Activated CD8-positive, alpha-beta memory T cell treated with anti-CD3 and anti-CD28 coated beads for 4 hours (primary cell): ENCODE measurements around the gene AGFG2.
"Not testable (repeated sequence)": the region's sequence is repeated elsewhere in the genome, so short reads cannot be mapped to it uniquely, and the experiment has no call there.

Source experiments
- DNase-seq, 2 donors: peaks; one replicate each; pipeline ENCODE4 v3.0.0-alpha.2; 2020; ENCODE audit warnings: low read depth in 2 of 2

The AGFG2 gene

GRCh38 chr7:100548446-100548845 is 9.4 kb downstream of the AGFG2 start:
- not testable (repeated sequence) for DNase-seq

GRCh38 chr7:100552532-100552931 is 13.5 kb downstream of the AGFG2 start:
- no peak for DNase-seq

GRCh38 chr7:100553032-100553431 is 14.0 kb downstream of the AGFG2 start:
- no peak for DNase-seq

- no peak for DNase-seq
Observed at GRCh38 chr7:100555701-100556100, 16.7 kb downstream of the AGFG2 start.

GRCh38 chr7:100556541-100556940 is 17.5 kb downstream of the AGFG2 start:
- DNase-seq = no peak

GRCh38 chr7:100559127-100559526 is 20.1 kb downstream of the AGFG2 start:
- no peak for DNase-seq

GRCh38 chr7:100561491-100562194 is 22.6 kb downstream of the AGFG2 start:
- DNase-seq = no peak

GRCh38 chr7:100562195-100563099 is 23.4 kb downstream of the AGFG2 start:
- DNase-seq = no peak

- no peak for DNase-seq
Observed at GRCh38 chr7:100563100-100563564, 24.1 kb downstream of the AGFG2 start.

- DNase-seq = peak; percentile 67 to 73
Observed at GRCh38 chr7:100563809-100564400, 24.9 kb downstream of the AGFG2 start.

GRCh38 chr7:100564405-100564804 is 25.4 kb downstream of the AGFG2 start:
- DNase-seq = not testable (repeated sequence)

- no peak for DNase-seq
Observed at GRCh38 chr7:100565133-100565571, 26.1 kb downstream of the AGFG2 start.

GRCh38 chr7:100566018-100566531 is 27.1 kb downstream of the AGFG2 start:
- DNase-seq = no peak

- DNase-seq = no peak
Observed at GRCh38 chr7:100567031-100567730, 28.2 kb downstream of the AGFG2 start.

GRCh38 chr7:100567751-100568175 is 28.8 kb downstream of the AGFG2 start:
- DNase-seq = no peak

- DNase-seq = no peak
Observed at GRCh38 chr7:100568176-100568895, 29.3 kb downstream of the AGFG2 start.

- no peak for DNase-seq
Observed at GRCh38 chr7:100568896-100569844, 30.2 kb downstream of the AGFG2 start.

GRCh38 chr7:100570954-100571828 is 32.2 kb downstream of the AGFG2 start:
- no peak for DNase-seq

GRCh38 chr7:100571829-100572116 is 32.8 kb downstream of the AGFG2 start:
- no peak for DNase-seq
